Measurements from ENCODE around the gene STARD6. TPM values are rescaled to one million over a fixed set of nuclear protein-coding genes. Genes with fewer than 3 reads are reported as not detected.

Gene STARD6
- total RNA-seq, 1 experiment from 2014 or later: not detected

DNA sequence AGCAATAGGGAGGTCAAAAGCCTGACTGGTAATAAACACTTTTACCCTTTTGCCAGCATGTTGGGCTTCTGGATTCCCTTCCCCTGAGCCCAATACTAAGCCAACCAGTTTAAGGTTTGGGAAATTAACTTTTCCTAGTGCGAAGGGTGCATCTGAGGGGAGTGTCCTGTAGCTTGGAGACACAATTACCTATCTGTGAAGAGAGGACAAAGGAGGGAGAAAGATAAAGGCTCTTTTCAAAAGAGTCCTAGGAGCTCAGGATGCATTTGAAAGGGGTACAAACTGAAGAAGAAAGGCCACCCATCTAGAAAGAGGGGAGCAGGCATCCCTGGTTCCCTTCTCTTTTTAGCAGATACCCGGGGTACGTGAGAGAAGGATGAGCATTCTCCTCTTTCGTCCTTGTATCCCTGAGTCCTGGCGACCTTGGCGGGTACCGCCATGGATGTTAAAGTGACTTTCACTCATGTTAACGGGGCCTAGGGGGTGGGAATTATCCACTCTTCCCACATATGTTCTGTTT lies 25.1 kb upstream of the STARD6 start:
- no TSS peak for BruUV-seq (replicated peaks)
- in situ Hi-C loops (cut with HindIII; ENCODE audit: low pct_unique_long_range_greater_than_20kb, low sequenced_read_pairs): no loop called here
- no peak overlapping the region for H3K27ac ChIP-seq (ENCODE audit: low read length)
- ChIA-PET CTCF (no interaction called here), POLR2A (no interaction called here)
- no peaks in the 10 kb centered on the region for H3K36me3 ChIP-seq (ENCODE audit: control insufficient read depth, insufficient read depth, low read length)
- TF ChIP-seq POLR2AphosphoS5 (IDR thresholded peaks at IDR 0.05; ENCODE audit: low read depth, low read length) (no peak), SIN3A (IDR thresholded peaks at IDR 0.05; ENCODE audit: borderline replicate concordance, insufficient read depth, low read depth, low read length) (no peak), TCF7L2 (IDR thresholded peaks at IDR 0.05; ENCODE audit: low read depth, low read length) (no peak)
- TF ChIP-seq, protein P1, sequence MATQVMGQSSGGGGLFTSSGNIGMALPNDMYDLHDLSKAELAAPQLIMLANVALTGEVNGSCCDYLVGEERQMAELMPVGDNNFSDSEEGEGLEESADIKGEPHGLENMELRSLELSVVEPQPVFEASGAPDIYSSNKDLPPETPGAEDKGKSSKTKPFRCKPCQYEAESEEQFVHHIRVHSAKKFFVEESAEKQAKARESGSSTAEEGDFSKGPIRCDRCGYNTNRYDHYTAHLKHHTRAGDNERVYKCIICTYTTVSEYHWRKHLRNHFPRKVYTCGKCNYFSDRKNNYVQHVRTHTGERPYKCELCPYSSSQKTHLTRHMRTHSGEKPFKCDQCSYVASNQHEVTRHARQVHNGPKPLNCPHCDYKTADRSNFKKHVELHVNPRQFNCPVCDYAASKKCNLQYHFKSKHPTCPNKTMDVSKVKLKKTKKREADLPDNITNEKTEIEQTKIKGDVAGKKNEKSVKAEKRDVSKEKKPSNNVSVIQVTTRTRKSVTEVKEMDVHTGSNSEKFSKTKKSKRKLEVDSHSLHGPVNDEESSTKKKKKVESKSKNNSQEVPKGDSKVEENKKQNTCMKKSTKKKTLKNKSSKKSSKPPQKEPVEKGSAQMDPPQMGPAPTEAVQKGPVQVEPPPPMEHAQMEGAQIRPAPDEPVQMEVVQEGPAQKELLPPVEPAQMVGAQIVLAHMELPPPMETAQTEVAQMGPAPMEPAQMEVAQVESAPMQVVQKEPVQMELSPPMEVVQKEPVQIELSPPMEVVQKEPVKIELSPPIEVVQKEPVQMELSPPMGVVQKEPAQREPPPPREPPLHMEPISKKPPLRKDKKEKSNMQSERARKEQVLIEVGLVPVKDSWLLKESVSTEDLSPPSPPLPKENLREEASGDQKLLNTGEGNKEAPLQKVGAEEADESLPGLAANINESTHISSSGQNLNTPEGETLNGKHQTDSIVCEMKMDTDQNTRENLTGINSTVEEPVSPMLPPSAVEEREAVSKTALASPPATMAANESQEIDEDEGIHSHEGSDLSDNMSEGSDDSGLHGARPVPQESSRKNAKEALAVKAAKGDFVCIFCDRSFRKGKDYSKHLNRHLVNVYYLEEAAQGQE (IDR thresholded peaks at IDR 0.05; ENCODE audit: insufficient read depth in 1 of 2, low read depth in 2 of 2, low read length in 1 of 2): no peak
- TF ChIP-seq, protein P2, sequence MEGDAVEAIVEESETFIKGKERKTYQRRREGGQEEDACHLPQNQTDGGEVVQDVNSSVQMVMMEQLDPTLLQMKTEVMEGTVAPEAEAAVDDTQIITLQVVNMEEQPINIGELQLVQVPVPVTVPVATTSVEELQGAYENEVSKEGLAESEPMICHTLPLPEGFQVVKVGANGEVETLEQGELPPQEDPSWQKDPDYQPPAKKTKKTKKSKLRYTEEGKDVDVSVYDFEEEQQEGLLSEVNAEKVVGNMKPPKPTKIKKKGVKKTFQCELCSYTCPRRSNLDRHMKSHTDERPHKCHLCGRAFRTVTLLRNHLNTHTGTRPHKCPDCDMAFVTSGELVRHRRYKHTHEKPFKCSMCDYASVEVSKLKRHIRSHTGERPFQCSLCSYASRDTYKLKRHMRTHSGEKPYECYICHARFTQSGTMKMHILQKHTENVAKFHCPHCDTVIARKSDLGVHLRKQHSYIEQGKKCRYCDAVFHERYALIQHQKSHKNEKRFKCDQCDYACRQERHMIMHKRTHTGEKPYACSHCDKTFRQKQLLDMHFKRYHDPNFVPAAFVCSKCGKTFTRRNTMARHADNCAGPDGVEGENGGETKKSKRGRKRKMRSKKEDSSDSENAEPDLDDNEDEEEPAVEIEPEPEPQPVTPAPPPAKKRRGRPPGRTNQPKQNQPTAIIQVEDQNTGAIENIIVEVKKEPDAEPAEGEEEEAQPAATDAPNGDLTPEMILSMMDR (IDR thresholded peaks at IDR 0.05): no peak
- intact Hi-C loops (cut with micrococcal nuclease; ENCODE audit: unreplicated experiment): no loop called here
- DNase-seq (ENCODE audit: low read depth, low spot score) (no peak), ATAC-seq (no peak)
- H3K4me1 ChIP-seq (ENCODE audit: control insufficient read depth, insufficient read depth, low read length): no peaks in the 10 kb centered on the region
- H3K27me3 ChIP-seq (ENCODE audit: control insufficient read depth, insufficient read depth, low read length): no peaks in the 10 kb centered on the region
- no peaks in the 10 kb centered on the region for H3K9me3 ChIP-seq (ENCODE audit: control insufficient read depth, insufficient read depth, low read depth, low read length)
- H3K4me3 ChIP-seq (ENCODE audit: low read depth in 2 of 2, low read length in 2 of 2): no peak overlapping the region

DNA sequence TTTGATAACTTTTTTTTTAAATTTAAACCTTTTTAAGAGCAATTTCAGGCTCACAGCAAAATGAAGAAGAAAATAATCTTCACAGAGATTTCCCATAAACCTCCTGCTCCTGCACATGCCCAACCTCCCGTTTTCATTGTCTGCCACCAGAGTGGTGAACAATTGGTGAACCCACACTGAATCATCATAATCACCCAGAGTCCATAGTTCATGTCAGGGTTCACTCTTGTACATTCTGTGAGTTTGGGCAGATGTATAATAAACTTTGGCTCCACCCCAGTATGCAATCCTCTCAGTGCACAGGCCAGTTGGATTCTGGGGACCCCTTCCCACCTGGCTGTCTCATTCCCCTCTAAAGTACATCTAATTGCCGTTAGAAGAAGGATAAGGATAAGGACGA lies 24.4 kb upstream of the STARD6 start:
- intact Hi-C loops (cut with micrococcal nuclease; ENCODE audit: unreplicated experiment): no loop called here

More for the DNA sequence above, 24.4 kb upstream of the STARD6 start:
- TF ChIP-seq, protein P2 (IDR thresholded peaks at IDR 0.05): no peak
- TF ChIP-seq SIN3A (IDR thresholded peaks at IDR 0.05; ENCODE audit: borderline replicate concordance, insufficient read depth, low read depth, low read length) (no peak), TCF7L2 (IDR thresholded peaks at IDR 0.05; ENCODE audit: low read depth, low read length) (no peak), POLR2AphosphoS5 (IDR thresholded peaks at IDR 0.05; ENCODE audit: low read depth, low read length) (no peak)
- TF ChIP-seq, protein P1 (IDR thresholded peaks at IDR 0.05; ENCODE audit: insufficient read depth in 1 of 2, low read depth in 2 of 2, low read length in 1 of 2): no peak
- CTCF ChIA-PET: no interaction called here
- Histone ChIP-seq H3K27ac (ENCODE audit: low read length) (no peak overlapping the region), H3K27me3 (ENCODE audit: control insufficient read depth, insufficient read depth, low read length) (no peaks in the 10 kb centered on the region), H3K4me3 (ENCODE audit: low read depth in 2 of 2, low read length in 2 of 2) (no peak overlapping the region), H3K36me3 (ENCODE audit: control insufficient read depth, insufficient read depth, low read length) (no peaks in the 10 kb centered on the region), H3K9me3 (ENCODE audit: control insufficient read depth, insufficient read depth, low read depth, low read length) (no peaks in the 10 kb centered on the region), H3K4me1 (ENCODE audit: control insufficient read depth, insufficient read depth, low read length) (no peaks in the 10 kb centered on the region)
- BruUV-seq (replicated peaks): no TSS peak
- in situ Hi-C loops (cut with HindIII; ENCODE audit: low pct_unique_long_range_greater_than_20kb, low sequenced_read_pairs): no loop called here
- no peak for ATAC-seq
- POLR2A ChIA-PET: no interaction called here
- no peak for DNase-seq (ENCODE audit: low read depth, low spot score)
